Measurements from ENCODE around the gene SRA1.

DNA sequence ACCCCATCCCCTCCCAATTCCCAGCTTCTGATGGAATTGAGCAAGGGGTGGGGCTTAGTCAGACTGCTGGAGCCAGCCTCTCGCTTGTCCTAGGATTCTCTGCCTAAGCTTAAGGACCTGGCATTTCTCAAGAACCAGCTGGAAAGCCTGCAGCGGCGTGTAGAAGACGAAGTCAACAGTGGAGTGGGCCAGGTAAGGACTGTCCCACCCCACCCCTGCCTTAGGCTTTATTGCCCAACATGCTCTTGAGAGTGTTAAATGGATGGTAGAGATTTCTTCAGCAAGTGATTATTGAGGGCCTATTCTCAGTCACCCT, 8.5 kb upstream of the SRA1 start:
- TF ChIP-seq, protein P1, sequence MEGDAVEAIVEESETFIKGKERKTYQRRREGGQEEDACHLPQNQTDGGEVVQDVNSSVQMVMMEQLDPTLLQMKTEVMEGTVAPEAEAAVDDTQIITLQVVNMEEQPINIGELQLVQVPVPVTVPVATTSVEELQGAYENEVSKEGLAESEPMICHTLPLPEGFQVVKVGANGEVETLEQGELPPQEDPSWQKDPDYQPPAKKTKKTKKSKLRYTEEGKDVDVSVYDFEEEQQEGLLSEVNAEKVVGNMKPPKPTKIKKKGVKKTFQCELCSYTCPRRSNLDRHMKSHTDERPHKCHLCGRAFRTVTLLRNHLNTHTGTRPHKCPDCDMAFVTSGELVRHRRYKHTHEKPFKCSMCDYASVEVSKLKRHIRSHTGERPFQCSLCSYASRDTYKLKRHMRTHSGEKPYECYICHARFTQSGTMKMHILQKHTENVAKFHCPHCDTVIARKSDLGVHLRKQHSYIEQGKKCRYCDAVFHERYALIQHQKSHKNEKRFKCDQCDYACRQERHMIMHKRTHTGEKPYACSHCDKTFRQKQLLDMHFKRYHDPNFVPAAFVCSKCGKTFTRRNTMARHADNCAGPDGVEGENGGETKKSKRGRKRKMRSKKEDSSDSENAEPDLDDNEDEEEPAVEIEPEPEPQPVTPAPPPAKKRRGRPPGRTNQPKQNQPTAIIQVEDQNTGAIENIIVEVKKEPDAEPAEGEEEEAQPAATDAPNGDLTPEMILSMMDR (IDR thresholded peaks at IDR 0.05 in 4 of 5, conservative IDR thresholded peaks at IDR 0.05 in 1 of 5): no peak
- TF ChIP-seq POLR2A (IDR thresholded peaks at IDR 0.05): no peak
